HG02588 (cell line): Measurements from ENCODE around the gene HCAR2.
"Not testable (repeated sequence)": the region's sequence is repeated elsewhere in the genome, so short reads cannot be mapped to it uniquely, and the experiment has no call there.

Experiments
- ATAC-seq: cut with Tn5 transposase; IDR thresholded peaks from one replicate; pipeline ENCODE4 v1.9.1; 2021; ENCODE audit warnings: mild to moderate bottlenecking, moderate library complexity; ENCODE audit not compliant: unreplicated experiment

HCAR2 gene

GRCh38 chr12:122721057-122721545 lies 17.9 kb upstream of the HCAR2 start:
- ATAC-seq, result no peak

- not testable (repeated sequence) for ATAC-seq
Observed at GRCh38 chr12:122716658-122717057, 13.5 kb upstream of the HCAR2 start, which contains the start of gene HCAR3. Gene HCAR3, minus strand, starts transcription at chr12:122716811. Its CDS starts 74 bp downstream, at chr12:122716737.

- ATAC-seq, result not testable (repeated sequence)
Observed at GRCh38 chr12:122715211-122715610, 12.1 kb upstream of the HCAR2 start.

- ATAC-seq, result not testable (repeated sequence)
Observed at GRCh38 chr12:122713491-122714188, 10.5 kb upstream of the HCAR2 start.

GRCh38 chr12:122711266-122711665 lies 8.1 kb upstream of the HCAR2 start:
- not testable (repeated sequence) for ATAC-seq

- not testable (repeated sequence) for ATAC-seq
Observed at GRCh38 chr12:122710341-122710740, 7.2 kb upstream of the HCAR2 start.

GRCh38 chr12:122709287-122709686 lies 6.1 kb upstream of the HCAR2 start:
- ATAC-seq, result not testable (repeated sequence)

GRCh38 chr12:122703841-122704240 lies 684 bp upstream of the HCAR2 start:
- not testable (repeated sequence) for ATAC-seq

- ATAC-seq, result not testable (repeated sequence)
Observed at GRCh38 chr12:122701481-122701880, 1.7 kb downstream of the HCAR2 start.

- ATAC-seq, result not testable (repeated sequence)
Observed at GRCh38 chr12:122700038-122700710, 3.0 kb downstream of the HCAR2 start.

- ATAC-seq, result not testable (repeated sequence)
Observed at GRCh38 chr12:122696922-122697321, 6.2 kb downstream of the HCAR2 start.

GRCh38 chr12:122691566-122691965 lies 11.6 kb downstream of the HCAR2 start:
- ATAC-seq, result no peak

GRCh38 chr12:122688291-122688690 lies 14.9 kb downstream of the HCAR2 start:
- no peak for ATAC-seq

GRCh38 chr12:122687086-122687485 lies 16.1 kb downstream of the HCAR2 start:
- ATAC-seq, result no peak

- ATAC-seq, result no peak
Observed at GRCh38 chr12:122686538-122686937, 16.6 kb downstream of the HCAR2 start.

GRCh38 chr12:122684297-122684813 lies 18.8 kb downstream of the HCAR2 start:
- ATAC-seq, result no peak

GRCh38 chr12:122681814-122682213 lies 21.3 kb downstream of the HCAR2 start:
- ATAC-seq, result no peak

- not testable (repeated sequence) for ATAC-seq
Observed at GRCh38 chr12:122680989-122681388, 22.2 kb downstream of the HCAR2 start.

- not testable (repeated sequence) for ATAC-seq
Observed at GRCh38 chr12:122676781-122677180, 26.4 kb downstream of the HCAR2 start.

- ATAC-seq, result not testable (repeated sequence)
Observed at GRCh38 chr12:122676015-122676414, 27.1 kb downstream of the HCAR2 start.

GRCh38 chr12:122672515-122672914 lies 30.6 kb downstream of the HCAR2 start:
- no peak for ATAC-seq
